HCT116 (cell line): ENCODE data around the gene CABP2. TPM values are rescaled to one million over a fixed set of nuclear protein-coding genes. Genes with fewer than 3 reads are reported as not detected.

Source experiments
- ATAC-seq: fragments of 200-7000 bp; cut with Tn5 transposase; 2 replicates; pipeline ENCODE4 v1.9.1; 2020; ENCODE audit warnings: mild to moderate bottlenecking, moderate library complexity
- BruUV-seq: library from RNA; stranded (reverse); fragments of 400-500 nt; replicated peaks from 2 replicates; lab custom pipeline; 2021; lab: Mats Ljungman, UMichigan
- CTCF ChIA-PET: fragments of 300-600 bp; sonication (Branson Sonifier 250); formaldehyde crosslinking; loops from one replicate; lab custom pipeline; 2021; ENCODE audit warnings: antibody characterized with exemption; lab: Charles Lee
- POLR2A ChIA-PET: fragments of 300-600, 350-600 bp; sonication (Branson Sonifier 250); formaldehyde crosslinking; loops from one replicate; lab custom pipeline; 2021; ENCODE audit warnings: antibody characterized with exemption; lab: Charles Lee
- RAD21 ChIA-PET, 2 experiments: fragments of 300-600 bp; sonication (Branson Sonifier 250); formaldehyde crosslinking; loops; one replicate each; lab custom pipeline; 2023; ENCODE audit warnings: low total read pairs in 2 of 2; ENCODE audit not compliant: uncharacterized antibody in 2 of 2, unreplicated experiment in 2 of 2, low non-redundant PET in 1 of 2; lab: Charles Lee
- DNase-seq: peaks from one replicate; pipeline ENCODE4 v3.0.0-alpha.2; 2010; ENCODE audit warnings: low read depth, low spot score
- H2AFZ ChIP-seq: fragments of 200-600 bp; shearing (Covaris generic), sonication (generic); 2 replicates; pipeline ENCODE4 v1.6.1; 2017; ENCODE audit warnings: low read depth, mixed run types, mixed read lengths, antibody characterized with exemption, low read length; ENCODE audit not compliant: poor library complexity, severe bottlenecking
- H3K27ac ChIP-seq: 2 replicates; pipeline ENCODE4 v1.5.1; 2012; ENCODE audit warnings: low read depth, low read length
- H3K27me3 ChIP-seq: fragments of 200-600 bp; sonication (generic); 2 replicates; pipeline ENCODE4 v1.6.1; 2016; ENCODE audit warnings: mixed run types, low read length, mixed read lengths; ENCODE audit not compliant: insufficient read depth
- H3K36me3 ChIP-seq, 2 experiments: fragments of 200-500 bp in 1 of 2; fragments of 200-600 bp in 1 of 2; sonication (Bioruptor generic) in 1 of 2; sonication (generic) in 1 of 2; 2 replicates each; pipeline versions ENCODE4 v1.5.1 to v1.6.1; 2014 to 2016; ENCODE audit warnings: low read length in 2 of 2, inconsistent platforms in 1 of 2, mixed read lengths in 1 of 2, mixed run types in 1 of 2; ENCODE audit not compliant: insufficient read depth in 2 of 2, control insufficient read depth in 1 of 2
- H3K4me1 ChIP-seq, 2 experiments: fragments of 200-600 bp in 1 of 2; sonication (generic) in 1 of 2; 2 replicates each; pipeline versions ENCODE4 v1.5.1 to v1.6.1; 2012 to 2017; ENCODE audit warnings: low read length in 2 of 2, inconsistent platforms in 1 of 2, mild to moderate bottlenecking in 1 of 2, mixed read lengths in 1 of 2, mixed run types in 1 of 2, moderate library complexity in 1 of 2; ENCODE audit not compliant: insufficient read depth in 2 of 2, control insufficient read depth in 1 of 2
- H3K4me2 ChIP-seq: fragments of 200-600 bp; sonication (generic); 2 replicates; pipeline ENCODE4 v1.6.1; 2017; ENCODE audit warnings: mixed run types, low read length, mixed read lengths
- H3K4me3 ChIP-seq, 2 experiments: fragments of 200-600 bp in 1 of 2; sonication (generic) in 1 of 2; replicated peaks in 1 of 2; 2 replicates each; pipeline ENCODE4 v1.5.1; 2011 to 2016; ENCODE audit warnings: low read length in 2 of 2, control low read depth in 1 of 2, low read depth in 1 of 2, mild to moderate bottlenecking in 1 of 2, mixed read lengths in 1 of 2, mixed run types in 1 of 2
- H3K79me2 ChIP-seq: fragments of 200-600 bp; sonication (generic); 2 replicates; pipeline ENCODE4 v1.6.1; 2017; ENCODE audit warnings: mild to moderate bottlenecking, mixed run types, low read length, moderate library complexity, mixed read lengths; ENCODE audit not compliant: insufficient read depth
- H3K9ac ChIP-seq: fragments of 200-600 bp; sonication (generic); 2 replicates; pipeline ENCODE4 v1.6.1; 2016; ENCODE audit warnings: low read length, mixed read lengths
- H3K9me2 ChIP-seq: fragments of 200-600 bp; sonication (generic), shearing (Covaris generic); 2 replicates; pipeline ENCODE4 v1.6.1; 2017; ENCODE audit warnings: mixed run types, mild to moderate bottlenecking, moderate library complexity; ENCODE audit not compliant: insufficient read depth
- H3K9me3 ChIP-seq, 2 experiments: fragments of 200-500 bp in 1 of 2; fragments of 200-600 bp in 1 of 2; sonication (Bioruptor generic) in 1 of 2; sonication (generic) in 1 of 2; 2 replicates each; pipeline ENCODE4 v1.6.1; 2014 to 2017; ENCODE audit warnings: low read length in 2 of 2, mixed read lengths in 2 of 2, inconsistent platforms in 1 of 2, low read depth in 1 of 2, mild to moderate bottlenecking in 1 of 2, mixed run types in 1 of 2, moderate library complexity in 1 of 2; ENCODE audit not compliant: control insufficient read depth in 1 of 2, insufficient read depth in 1 of 2
- H4K20me1 ChIP-seq: fragments of 200-600 bp; sonication (generic), shearing (Covaris generic); 2 replicates; pipeline ENCODE4 v1.6.1; 2017; ENCODE audit warnings: mixed run types, mild to moderate bottlenecking, moderate library complexity; ENCODE audit not compliant: insufficient read depth
- CBX3 ChIP-seq: IDR thresholded peaks from 2 replicates; pipeline ENCODE4 v1.6.1; 2012; ENCODE audit warnings: low read depth
- CEBPB ChIP-seq: IDR thresholded peaks from 2 replicates; pipeline ENCODE4 v1.6.1; 2012; ENCODE audit warnings: low read depth
- EGR1 ChIP-seq: IDR thresholded peaks from 2 replicates; pipeline ENCODE4 v1.6.1; 2012; ENCODE audit warnings: low read depth
- ELF1 ChIP-seq: IDR thresholded peaks from 2 replicates; pipeline ENCODE4 v1.6.1; 2012; ENCODE audit warnings: low read depth, borderline replicate concordance
- JUND ChIP-seq: IDR thresholded peaks from 2 replicates; pipeline ENCODE4 v1.6.1; 2012
- MAX ChIP-seq: IDR thresholded peaks from 2 replicates; pipeline ENCODE4 v1.6.1; 2012
- POLR2A ChIP-seq: IDR thresholded peaks from 2 replicates; pipeline ENCODE4 v1.7.0; 2011; ENCODE audit warnings: borderline replicate concordance; ENCODE audit not compliant: insufficient read depth, insufficient read length; ENCODE audit errors: extremely low read depth
- POLR2AphosphoS5 ChIP-seq: IDR thresholded peaks from 2 replicates; pipeline ENCODE4 v1.6.1; 2011; ENCODE audit warnings: mild to moderate bottlenecking, low read depth, low read length, moderate library complexity
- RAD21 ChIP-seq: IDR thresholded peaks from 2 replicates; pipeline ENCODE4 v1.6.1; 2012; ENCODE audit warnings: low read depth, mild to moderate bottlenecking
- REST ChIP-seq: IDR thresholded peaks from 2 replicates; pipeline ENCODE4 v1.6.1; 2012; ENCODE audit warnings: low read depth
- SIN3A ChIP-seq: IDR thresholded peaks from 2 replicates; pipeline ENCODE4 v1.6.1; 2012; ENCODE audit warnings: low read depth
- SP1 ChIP-seq: IDR thresholded peaks from 2 replicates; pipeline ENCODE4 v1.6.1; 2012; ENCODE audit warnings: low read depth
- ZBTB33 ChIP-seq: IDR thresholded peaks from 2 replicates; pipeline ENCODE4 v1.6.1; 2011; ENCODE audit warnings: mild to moderate bottlenecking, low read length, moderate library complexity; ENCODE audit not compliant: insufficient replicate concordance; ENCODE audit errors: extremely low read depth
- ZNF274 ChIP-seq: fragments of 200-500 bp; sonication (Bioruptor generic); IDR thresholded peaks from 2 replicates; pipeline ENCODE4 v1.6.1; 2014; ENCODE audit warnings: mild to moderate bottlenecking, low read depth, low read length, inconsistent platforms
- intact Hi-C: fragments of 100-400 bp; cut with micrococcal nuclease; formaldehyde crosslinking; loops from 2 replicates; pipeline ENCODE4 v1.10.0; 2022
- total RNA-seq: library from RNA; stranded (reverse); gene quantifications from one replicate; pipeline ENCODE4 v1.2.1, GENCODE V29; 2021; ENCODE audit not compliant: unreplicated experiment

CABP2 gene
- total RNA-seq, 1 experiment from 2014 or later: not detected

GRCh38 chr11:67538306-67538705 is 15.1 kb upstream of the CABP2 start:
- Histone ChIP-seq H3K4me1 (no peaks in the 10 kb centered on the region), H3K9ac (no peak overlapping the region), H4K20me1 (no peaks in the 10 kb centered on the region), H3K9me3 (peaks cover 9 to 11% of the 10 kb centered on the region in 2 experiments; a peak in 2 of 4 replicates), H2AFZ (no peak overlapping the region), H3K27ac (no peak overlapping the region), H3K4me3 (no peak overlapping the region), H3K9me2 (no peaks in the 10 kb centered on the region), H3K4me2 (no peak overlapping the region), H3K79me2 (no peaks in the 10 kb centered on the region), H3K36me3 (no peaks in the 10 kb centered on the region), H3K27me3 (no peaks in the 10 kb centered on the region)
- POLR2A ChIA-PET: no interaction called here
- DNase-seq (no peak), ATAC-seq (no peak)
- TF ChIP-seq CEBPB (no peak), POLR2A (no peak), ZBTB33 (no peak), POLR2AphosphoS5 (no peak), MAX (no peak), EGR1 (no peak), ELF1 (no peak), RAD21 (no peak)
- CTCF ChIA-PET: no interaction called here
- RAD21 ChIA-PET: no interaction called here
- intact Hi-C loops: no loop called here
- no TSS peak for BruUV-seq

- ChIA-PET CTCF (no interaction called here), POLR2A (no interaction called here), RAD21 (no interaction called here)
- no TSS peak for BruUV-seq
- no peaks in the 10 kb centered on the region for H4K20me1 ChIP-seq
- no peak overlapping the region for H3K4me3 ChIP-seq
- ATAC-seq (no peak), DNase-seq (no peak)
- H3K36me3 ChIP-seq: no peaks in the 10 kb centered on the region
- no peak overlapping the region for H3K27ac ChIP-seq
- no peaks in the 10 kb centered on the region for H3K79me2 ChIP-seq
- H3K4me1 ChIP-seq: no peaks in the 10 kb centered on the region
- peaks cover 13% of the 10 kb centered on the region in 2 experiments; a peak in 2 of 4 replicates for H3K9me3 ChIP-seq
- H2AFZ ChIP-seq: no peak overlapping the region
- intact Hi-C loops: no loop called here
- H3K27me3 ChIP-seq: no peaks in the 10 kb centered on the region
- H3K9ac ChIP-seq: no peak overlapping the region
- H3K4me2 ChIP-seq: no peak overlapping the region
- H3K9me2 ChIP-seq: no peaks in the 10 kb centered on the region
- TF ChIP-seq ZBTB33 (no peak), CBX3 (no peak), JUND (no peak), SIN3A (no peak), ELF1 (no peak), REST (no peak), CEBPB (no peak), ZNF274 (no peak), SP1 (no peak)
These were observed 12.3 kb upstream of the CABP2 start for GRCh38 chr11:67535561-67535960.
